ENCODE data around the gene CHRM2.

Gene CHRM2

GRCh38 chr7:136956671-136957070, 88.2 kb downstream of the CHRM2 start:
- DNase-seq (ENCODE audit: low read depth in 1 of 2, low spot score in 1 of 2): no peak

- no peak for DNase-seq (ENCODE audit: low read depth in 1 of 2, low spot score in 1 of 2)
Measured at GRCh38 chr7:136957391-136957790, 88.9 kb downstream of the CHRM2 start.

GRCh38 chr7:136958016-136958415, 89.6 kb downstream of the CHRM2 start:
- DNase-seq (ENCODE audit: low read depth in 1 of 2, low spot score in 1 of 2): no peak

- DNase-seq (ENCODE audit: low read depth in 1 of 2, low spot score in 1 of 2): no peak
Measured at GRCh38 chr7:136964347-136964746, 95.9 kb downstream of the CHRM2 start.

GRCh38 chr7:136966825-136967224, 98.4 kb downstream of the CHRM2 start:
- DNase-seq (ENCODE audit: low read depth in 1 of 2, low spot score in 1 of 2): no peak

GRCh38 chr7:136969761-136970160, 101.3 kb downstream of the CHRM2 start:
- no peak for DNase-seq (ENCODE audit: low read depth in 1 of 2, low spot score in 1 of 2)

GRCh38 chr7:136971776-136972175, 103.3 kb downstream of the CHRM2 start:
- DNase-seq (ENCODE audit: low read depth in 1 of 2, low spot score in 1 of 2): no peak

- DNase-seq (ENCODE audit: low read depth in 1 of 2, low spot score in 1 of 2): no peak
Measured at GRCh38 chr7:136976504-136977251, 108.2 kb downstream of the CHRM2 start.

GRCh38 chr7:136993377-136993776, 124.9 kb downstream of the CHRM2 start:
- no peak for DNase-seq (ENCODE audit: low read depth in 1 of 2, low spot score in 1 of 2)

GRCh38 chr7:136997735-136998134, 129.3 kb downstream of the CHRM2 start:
- DNase-seq (ENCODE audit: low read depth in 1 of 2, low spot score in 1 of 2): no peak

- no peak for DNase-seq (ENCODE audit: low read depth in 1 of 2, low spot score in 1 of 2)
Measured at GRCh38 chr7:136998495-136998894, 130.0 kb downstream of the CHRM2 start.

- DNase-seq (ENCODE audit: low read depth in 1 of 2, low spot score in 1 of 2): no peak
Measured at GRCh38 chr7:137000621-137001020, 132.2 kb downstream of the CHRM2 start.

- no peak for DNase-seq (ENCODE audit: low read depth in 1 of 2, low spot score in 1 of 2)
Measured at GRCh38 chr7:137001041-137001440, 132.6 kb downstream of the CHRM2 start.

GRCh38 chr7:137001478-137001877, 133.0 kb downstream of the CHRM2 start:
- no peak for DNase-seq (ENCODE audit: low read depth in 1 of 2, low spot score in 1 of 2)

GRCh38 chr7:137003086-137003485, 134.6 kb downstream of the CHRM2 start:
- no peak for DNase-seq (ENCODE audit: low read depth in 1 of 2, low spot score in 1 of 2)

GRCh38 chr7:137003566-137003965, 135.1 kb downstream of the CHRM2 start:
- DNase-seq (ENCODE audit: low read depth in 1 of 2, low spot score in 1 of 2): no peak

GRCh38 chr7:137005873-137006272, 137.4 kb downstream of the CHRM2 start:
- no peak for DNase-seq (ENCODE audit: low read depth in 1 of 2, low spot score in 1 of 2)

- DNase-seq (ENCODE audit: low read depth in 1 of 2, low spot score in 1 of 2): no peak
Measured at GRCh38 chr7:137006293-137006692, 137.8 kb downstream of the CHRM2 start.

- no peak for DNase-seq (ENCODE audit: low read depth in 1 of 2, low spot score in 1 of 2)
Measured at GRCh38 chr7:137007001-137007694, 138.7 kb downstream of the CHRM2 start.

GRCh38 chr7:137009404-137009803, 141.0 kb downstream of the CHRM2 start:
- DNase-seq (ENCODE audit: low read depth in 1 of 2, low spot score in 1 of 2): no peak

- no peak for DNase-seq (ENCODE audit: low read depth in 1 of 2, low spot score in 1 of 2)
Measured at GRCh38 chr7:137015015-137015414, 146.6 kb downstream of the CHRM2 start.

GRCh38 chr7:137017221-137017620, 148.8 kb downstream of the CHRM2 start:
- DNase-seq (ENCODE audit: low read depth in 1 of 2, low spot score in 1 of 2): no peak

- DNase-seq (ENCODE audit: low read depth in 1 of 2, low spot score in 1 of 2): no peak
Measured at GRCh38 chr7:137018468-137018867, 150.0 kb downstream of the CHRM2 start.
